ENCODE results near the gene SDHAF2. TPM values are rescaled to one million over a fixed set of nuclear protein-coding genes. Genes with fewer than 3 reads are reported as not detected.
A peak's percentile ranks its signal among the peaks of the same experiment; 100 is the strongest.

SDHAF2 gene
- total RNA-seq, 1 donor from 2014 or later: 35.5 TPM

DNA sequence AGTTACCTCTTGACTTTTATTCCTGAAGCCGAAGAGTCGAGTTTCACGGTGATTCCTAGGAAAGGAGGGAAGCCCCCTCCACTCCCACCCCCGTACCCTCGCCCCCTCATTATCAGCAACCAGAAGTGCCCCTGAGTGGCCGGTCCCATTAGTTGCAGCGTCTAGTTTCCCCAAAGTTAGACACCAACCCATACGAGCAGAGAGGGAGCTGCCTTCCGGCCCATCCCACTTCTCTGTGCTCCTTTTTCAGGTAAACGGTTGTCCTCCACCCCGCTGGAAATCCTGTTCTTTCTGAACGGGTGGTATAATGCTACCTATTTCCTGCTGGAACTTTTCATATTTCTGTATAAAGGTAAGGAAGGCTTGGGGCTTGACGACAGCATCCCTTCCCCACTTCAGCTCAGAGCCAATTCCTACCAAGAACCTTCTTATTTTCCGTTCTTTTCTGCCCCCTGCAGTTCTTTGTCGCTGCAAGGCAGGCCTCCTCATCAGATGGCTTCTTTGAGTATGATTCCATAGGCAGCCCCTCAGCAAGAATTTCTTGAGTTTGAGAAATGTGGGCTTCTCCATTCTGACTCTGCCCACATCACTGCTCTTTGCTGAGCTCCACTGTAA, 36.8 kb upstream of the SDHAF2 start:
- Histone ChIP-seq H3K27me3 (ENCODE audit: control insufficient read depth, insufficient read depth, low read length) (no peaks in the 10 kb centered on the region), H3K36me3 (ENCODE audit: control insufficient read depth, insufficient read depth, low read length) (no peaks in the 10 kb centered on the region), H3K4me3 (ENCODE audit: low read depth, low read length) (peak overlapping the region; percentile 69)
- no peak for DNase-seq (ENCODE audit: low read depth)
- TF ChIP-seq, protein P1, sequence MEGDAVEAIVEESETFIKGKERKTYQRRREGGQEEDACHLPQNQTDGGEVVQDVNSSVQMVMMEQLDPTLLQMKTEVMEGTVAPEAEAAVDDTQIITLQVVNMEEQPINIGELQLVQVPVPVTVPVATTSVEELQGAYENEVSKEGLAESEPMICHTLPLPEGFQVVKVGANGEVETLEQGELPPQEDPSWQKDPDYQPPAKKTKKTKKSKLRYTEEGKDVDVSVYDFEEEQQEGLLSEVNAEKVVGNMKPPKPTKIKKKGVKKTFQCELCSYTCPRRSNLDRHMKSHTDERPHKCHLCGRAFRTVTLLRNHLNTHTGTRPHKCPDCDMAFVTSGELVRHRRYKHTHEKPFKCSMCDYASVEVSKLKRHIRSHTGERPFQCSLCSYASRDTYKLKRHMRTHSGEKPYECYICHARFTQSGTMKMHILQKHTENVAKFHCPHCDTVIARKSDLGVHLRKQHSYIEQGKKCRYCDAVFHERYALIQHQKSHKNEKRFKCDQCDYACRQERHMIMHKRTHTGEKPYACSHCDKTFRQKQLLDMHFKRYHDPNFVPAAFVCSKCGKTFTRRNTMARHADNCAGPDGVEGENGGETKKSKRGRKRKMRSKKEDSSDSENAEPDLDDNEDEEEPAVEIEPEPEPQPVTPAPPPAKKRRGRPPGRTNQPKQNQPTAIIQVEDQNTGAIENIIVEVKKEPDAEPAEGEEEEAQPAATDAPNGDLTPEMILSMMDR (IDR thresholded peaks at IDR 0.05; ENCODE audit: insufficient read depth, low read length, poor library complexity, severe bottlenecking): peak; percentile 40

DNA sequence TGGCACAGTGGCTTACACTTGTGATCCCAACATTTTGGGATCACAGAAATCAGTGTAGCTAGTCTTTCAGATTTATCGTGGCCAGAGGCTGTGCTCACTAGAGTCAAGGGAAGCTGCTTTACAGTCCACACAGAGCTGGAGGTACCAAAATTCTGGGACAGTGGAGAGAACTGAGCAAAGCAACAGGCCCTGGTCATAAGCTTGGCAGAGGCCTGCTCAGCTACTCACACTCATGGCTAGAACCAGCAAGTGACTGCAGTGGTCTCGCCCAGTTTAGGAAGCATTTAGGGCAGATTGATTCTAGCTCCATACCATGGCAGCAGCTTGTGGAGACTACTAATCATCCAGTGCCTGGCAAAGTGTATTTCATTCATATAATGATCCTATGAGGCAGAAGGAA, 28.8 kb upstream of the SDHAF2 start:
- H3K36me3 ChIP-seq (ENCODE audit: control insufficient read depth, insufficient read depth, low read length): peaks cover 2% of the 10 kb centered on the region
- TF ChIP-seq, protein P1 (IDR thresholded peaks at IDR 0.05; ENCODE audit: insufficient read depth, low read length, poor library complexity, severe bottlenecking): no peak
- H3K4me3 ChIP-seq (ENCODE audit: low read depth, low read length): no peak overlapping the region
- H3K27me3 ChIP-seq (ENCODE audit: control insufficient read depth, insufficient read depth, low read length): no peaks in the 10 kb centered on the region
- DNase-seq (ENCODE audit: low read depth): no peak

DNA sequence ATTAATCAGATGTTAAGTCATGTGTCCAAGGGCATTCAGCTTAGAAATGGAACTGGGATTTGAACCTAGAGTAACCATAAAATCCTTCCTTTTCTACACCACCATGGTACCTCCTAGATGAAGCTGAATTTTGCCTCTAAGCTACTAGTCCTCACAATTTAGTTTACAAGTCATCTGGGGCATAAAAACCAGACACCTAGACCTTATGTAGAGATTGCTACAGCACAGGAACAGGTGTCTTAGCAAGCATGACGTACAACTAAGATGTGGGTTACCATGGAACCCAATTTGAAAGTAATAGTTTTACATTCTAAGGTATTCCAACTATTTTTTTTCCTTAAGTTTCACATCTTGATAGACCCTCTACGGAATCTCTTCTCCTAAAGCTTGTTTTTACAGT, 28.4 kb upstream of the SDHAF2 start:
- H3K27me3 ChIP-seq (ENCODE audit: control insufficient read depth, insufficient read depth, low read length): no peaks in the 10 kb centered on the region
- H3K36me3 ChIP-seq (ENCODE audit: control insufficient read depth, insufficient read depth, low read length): peaks cover 2% of the 10 kb centered on the region
- H3K4me3 ChIP-seq (ENCODE audit: low read depth, low read length): no peak overlapping the region
- TF ChIP-seq, protein P1 (IDR thresholded peaks at IDR 0.05; ENCODE audit: insufficient read depth, low read length, poor library complexity, severe bottlenecking): no peak
- DNase-seq (ENCODE audit: low read depth): no peak

DNA sequence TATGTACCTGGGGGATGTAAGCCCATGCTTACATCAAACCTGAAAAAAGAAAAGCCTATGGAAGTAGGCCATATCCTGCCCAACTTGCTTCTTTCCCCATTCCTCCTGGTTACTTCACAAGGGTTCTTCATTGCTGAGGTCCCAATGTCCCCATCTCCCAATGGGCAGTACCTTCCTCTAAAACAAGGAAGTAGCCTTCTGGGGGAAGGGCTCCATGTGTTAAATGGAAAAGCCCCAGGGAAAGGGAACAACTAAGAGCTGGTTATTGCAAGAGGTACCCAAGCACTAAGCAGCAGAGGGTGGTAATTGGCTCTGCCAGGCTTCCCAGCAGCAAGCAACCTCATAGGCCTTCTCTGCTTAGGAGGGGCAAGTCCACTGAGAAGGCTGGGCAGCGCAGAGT, 26.3 kb upstream of the SDHAF2 start:
- TF ChIP-seq, protein P1 (IDR thresholded peaks at IDR 0.05; ENCODE audit: insufficient read depth, low read length, poor library complexity, severe bottlenecking): no peak
- H3K27me3 ChIP-seq (ENCODE audit: control insufficient read depth, insufficient read depth, low read length): no peaks in the 10 kb centered on the region
- no peak overlapping the region for H3K4me3 ChIP-seq (ENCODE audit: low read depth, low read length)
- no peak for DNase-seq (ENCODE audit: low read depth)
- H3K36me3 ChIP-seq (ENCODE audit: control insufficient read depth, insufficient read depth, low read length): peaks cover 2% of the 10 kb centered on the region

DNA sequence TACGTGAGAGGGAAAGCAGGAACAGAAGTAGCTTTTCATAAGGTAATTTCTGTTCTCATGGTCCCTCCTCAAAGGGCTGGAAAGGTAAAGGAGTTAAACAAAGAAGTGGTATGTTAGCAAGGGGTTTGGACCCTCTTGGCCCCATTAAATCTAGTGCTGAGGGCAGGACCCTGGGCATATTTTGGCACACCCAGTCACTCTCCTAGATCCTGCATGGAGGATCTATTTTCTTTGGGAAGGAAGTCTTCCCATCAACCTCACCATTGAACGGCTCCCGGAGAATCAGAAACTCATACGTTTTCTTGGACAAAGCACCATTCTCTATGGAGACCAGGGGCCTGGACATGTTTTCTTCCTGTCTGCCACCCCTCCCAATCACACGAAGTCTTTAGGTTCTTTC, 25.8 kb upstream of the SDHAF2 start:
- no peak overlapping the region for H3K4me3 ChIP-seq (ENCODE audit: low read depth, low read length)
- TF ChIP-seq, protein P1 (IDR thresholded peaks at IDR 0.05; ENCODE audit: insufficient read depth, low read length, poor library complexity, severe bottlenecking): no peak
- no peak for DNase-seq (ENCODE audit: low read depth)
- no peaks in the 10 kb centered on the region for H3K27me3 ChIP-seq (ENCODE audit: control insufficient read depth, insufficient read depth, low read length)
- H3K36me3 ChIP-seq (ENCODE audit: control insufficient read depth, insufficient read depth, low read length): peaks cover 2% of the 10 kb centered on the region

DNA sequence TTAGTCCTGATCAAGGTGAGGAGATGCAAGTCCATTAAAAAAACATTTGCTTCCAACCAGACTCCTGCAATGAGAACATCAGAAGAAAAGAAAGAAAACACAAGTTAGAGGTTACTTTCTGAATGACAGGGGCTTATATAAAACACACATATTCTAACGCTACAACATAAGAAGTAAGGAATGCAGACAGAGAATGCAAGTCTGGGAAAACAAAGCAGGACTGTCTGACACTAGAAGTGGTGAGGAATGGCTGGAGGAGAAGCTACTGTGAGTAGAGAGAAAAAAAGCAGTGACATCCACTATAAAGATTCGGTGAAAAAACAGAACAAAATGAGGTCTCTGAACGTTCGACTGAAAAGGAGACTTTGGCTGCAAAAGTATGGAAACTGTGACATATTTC, 25.3 kb upstream of the SDHAF2 start:
- TF ChIP-seq, protein P1 (IDR thresholded peaks at IDR 0.05; ENCODE audit: insufficient read depth, low read length, poor library complexity, severe bottlenecking): no peak
- no peak for DNase-seq (ENCODE audit: low read depth)
- H3K36me3 ChIP-seq (ENCODE audit: control insufficient read depth, insufficient read depth, low read length): peaks cover 2% of the 10 kb centered on the region
- no peak overlapping the region for H3K4me3 ChIP-seq (ENCODE audit: low read depth, low read length)
- H3K27me3 ChIP-seq (ENCODE audit: control insufficient read depth, insufficient read depth, low read length): no peaks in the 10 kb centered on the region

Data from kidney epithelial cell (primary cell).